ENCODE results near the gene SLBP.
A peak's percentile ranks its signal among the peaks of the same experiment; 100 is the strongest.

The SLBP gene

DNA sequence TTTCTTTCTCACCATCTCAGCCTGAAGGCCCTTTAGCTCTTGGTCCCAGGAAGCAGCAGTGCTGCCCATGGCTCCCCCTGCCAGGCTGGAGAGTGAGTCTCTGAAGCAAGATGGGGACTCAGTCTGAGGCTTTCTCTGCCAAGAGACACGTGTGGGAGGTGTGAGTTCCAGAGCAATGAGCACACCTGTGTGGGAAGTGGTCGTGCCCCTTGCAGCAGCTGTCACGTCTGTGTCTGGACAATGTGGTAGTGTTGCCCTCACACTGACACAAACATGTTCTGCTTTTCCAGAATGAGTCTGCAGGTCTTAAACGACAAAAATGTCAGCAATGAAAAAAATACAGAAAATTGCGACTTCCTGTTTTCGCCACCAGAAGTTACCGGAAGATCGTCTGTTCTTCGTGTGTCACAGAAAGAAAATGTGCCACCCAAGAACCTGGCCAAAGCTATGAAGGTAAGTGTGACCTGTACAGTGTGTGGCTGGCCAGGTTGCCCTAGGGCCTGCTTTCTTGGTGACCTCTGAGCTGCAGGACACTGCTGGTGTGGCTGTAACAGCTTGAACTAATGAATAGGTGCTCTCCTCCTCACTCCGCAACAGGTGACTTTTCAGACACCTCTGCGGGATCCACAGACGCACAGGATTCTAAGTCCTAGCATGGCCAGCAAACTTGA is 11.1 kb upstream of the SLBP start:
- Histone ChIP-seq H3K4me1 (ENCODE audit: low read length) (peaks cover 23% of the 10 kb centered on the region), H4K20me1 (ENCODE audit: insufficient read depth, low read length) (peaks cover 15% of the 10 kb centered on the region; the same call in 1 of the 2 replicates), H3K4me3 (ENCODE audit: low read length) (peak overlapping the region; percentile 97), H3K9me3 (ENCODE audit: insufficient read depth, low read length) (no peaks in the 10 kb centered on the region), H3K27me3 (ENCODE audit: low read depth, low read length) (no peaks in the 10 kb centered on the region), H2AFZ (ENCODE audit: low read depth, low read length) (no peak overlapping the region), H3K4me2 (ENCODE audit: low read length) (peak overlapping the region; percentile 99), H3K27ac (ENCODE audit: low read length) (peak overlapping the region; percentile 53), H3K79me2 (ENCODE audit: low read length) (peaks cover 84% of the 10 kb centered on the region), H3K36me3 (replicated peaks; ENCODE audit: low read depth, low read length) (peaks cover 41% of the 10 kb centered on the region), H3K9ac (ENCODE audit: low read length) (peak overlapping the region; percentile 95)
- TF ChIP-seq CTCF (IDR thresholded peaks at IDR 0.05; ENCODE audit: low read depth, low read length) (no peak), EZH2phosphoT487 (IDR thresholded peaks at IDR 0.05; ENCODE audit: low read depth) (no peak)

DNA sequence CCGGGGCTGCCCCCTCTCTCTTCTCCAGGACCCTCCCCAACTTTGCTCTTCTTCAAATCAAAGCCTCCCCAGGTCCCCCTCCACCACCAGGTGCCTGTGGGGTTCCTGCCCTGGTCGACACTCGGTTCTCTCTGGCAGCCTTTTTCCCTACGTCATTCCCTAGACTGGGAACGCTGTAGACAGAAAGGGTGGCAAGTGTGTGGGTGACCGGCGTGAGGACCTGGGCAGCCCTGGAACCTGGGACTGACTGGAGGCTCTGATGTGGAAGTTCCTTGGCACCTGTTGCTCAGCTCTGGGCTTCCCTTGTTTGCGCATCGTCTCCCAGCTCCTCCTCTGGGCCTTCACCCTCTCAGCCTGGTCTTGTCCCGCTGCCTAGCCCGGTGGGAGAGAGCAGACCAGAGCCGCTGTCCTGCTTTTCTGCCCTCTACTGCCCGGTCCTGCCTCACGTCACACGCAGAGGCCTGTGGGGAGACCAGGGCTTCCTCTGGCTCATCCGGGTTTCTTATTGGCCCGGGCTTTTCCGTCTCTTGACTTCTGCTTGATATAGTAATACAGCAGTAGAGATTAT is 10.5 kb upstream of the SLBP start:
- no peak for TF ChIP-seq CTCF (IDR thresholded peaks at IDR 0.05; ENCODE audit: low read depth, low read length)
- no peak for TF ChIP-seq EZH2phosphoT487 (IDR thresholded peaks at IDR 0.05; ENCODE audit: low read depth)
- Histone ChIP-seq H3K9me3 (ENCODE audit: insufficient read depth, low read length) (no peaks in the 10 kb centered on the region), H3K27ac (ENCODE audit: low read length) (peak overlapping the region; percentile 53), H3K27me3 (ENCODE audit: low read depth, low read length) (no peaks in the 10 kb centered on the region), H4K20me1 (ENCODE audit: insufficient read depth, low read length) (peaks cover 15% of the 10 kb centered on the region; the same call in 1 of the 2 replicates), H3K36me3 (replicated peaks; ENCODE audit: low read depth, low read length) (peaks cover 38% of the 10 kb centered on the region), H3K4me3 (ENCODE audit: low read length) (peak overlapping the region; percentile 97), H2AFZ (ENCODE audit: low read depth, low read length) (no peak overlapping the region), H3K4me1 (ENCODE audit: low read length) (peaks cover 27% of the 10 kb centered on the region), H3K79me2 (ENCODE audit: low read length) (peaks cover 84% of the 10 kb centered on the region), H3K4me2 (ENCODE audit: low read length) (peak overlapping the region; percentile 99), H3K9ac (ENCODE audit: low read length) (peak overlapping the region; percentile 95)

DNA sequence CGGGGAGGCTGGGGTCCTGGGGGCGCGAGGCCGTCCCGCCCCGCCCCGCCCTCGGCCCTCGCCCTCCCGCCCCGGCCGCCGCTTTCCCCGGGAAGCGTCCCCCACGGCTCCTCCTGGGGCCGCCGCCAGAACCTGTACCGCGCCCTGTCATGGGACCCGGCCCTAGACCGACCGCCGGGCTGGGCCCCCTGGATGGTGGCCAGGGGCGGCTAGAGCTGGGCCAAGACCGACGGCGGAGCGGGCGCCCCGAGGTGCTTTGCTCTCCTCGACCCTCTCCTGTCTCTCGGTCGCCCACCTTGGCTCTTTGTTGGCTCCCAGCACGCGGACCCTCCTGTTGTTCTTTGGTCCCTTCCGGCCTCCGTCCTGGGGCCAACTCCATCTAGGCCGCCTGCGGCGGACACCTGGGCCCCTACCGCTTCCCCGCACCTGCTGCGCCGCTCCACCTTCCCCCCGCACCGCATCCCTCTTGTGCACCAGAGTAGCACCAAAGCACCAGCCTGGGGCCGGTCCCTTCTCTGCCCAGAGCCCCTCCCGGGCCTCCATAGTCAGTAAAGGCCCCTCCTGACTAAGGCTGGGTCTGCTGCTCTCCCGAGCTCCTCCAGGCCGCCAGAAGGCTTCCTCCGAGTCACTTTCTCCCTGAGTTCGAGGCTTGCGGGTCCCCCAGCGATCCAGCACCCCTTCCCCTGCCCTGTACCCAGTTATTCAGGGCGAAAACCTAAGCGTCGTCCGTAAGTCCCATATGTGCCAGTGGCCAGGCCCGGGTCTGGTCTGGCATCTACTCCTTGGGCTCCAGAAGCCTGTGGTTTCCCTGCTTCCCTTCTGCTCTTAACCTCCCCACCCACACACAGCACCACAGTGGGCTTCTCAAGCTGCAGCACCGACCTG is 9.8 kb upstream of the SLBP start:
- H3K27ac ChIP-seq (ENCODE audit: low read length) = peak overlapping the region; percentile 53

More for the DNA sequence above, 9.8 kb upstream of the SLBP start:
- peaks cover 27% of the 10 kb centered on the region for H3K4me1 ChIP-seq (ENCODE audit: low read length)
- H3K79me2 ChIP-seq (ENCODE audit: low read length) = peaks cover 84% of the 10 kb centered on the region
- H3K9ac ChIP-seq (ENCODE audit: low read length) = peak overlapping the region; percentile 95
- H2AFZ ChIP-seq (ENCODE audit: low read depth, low read length) = no peak overlapping the region
- H3K27me3 ChIP-seq (ENCODE audit: low read depth, low read length) = no peaks in the 10 kb centered on the region
- peaks cover 30% of the 10 kb centered on the region for H3K36me3 ChIP-seq (replicated peaks; ENCODE audit: low read depth, low read length)
- H3K4me3 ChIP-seq (ENCODE audit: low read length) = peak overlapping the region; percentile 97
- H4K20me1 ChIP-seq (ENCODE audit: insufficient read depth, low read length) = peaks cover 13% of the 10 kb centered on the region; the same call in 1 of the 2 replicates
- H3K4me2 ChIP-seq (ENCODE audit: low read length) = peak overlapping the region; percentile 99
- no peaks in the 10 kb centered on the region for H3K9me3 ChIP-seq (ENCODE audit: insufficient read depth, low read length)
- TF ChIP-seq EZH2phosphoT487 (IDR thresholded peaks at IDR 0.05; ENCODE audit: low read depth) (no peak), CTCF (IDR thresholded peaks at IDR 0.05; ENCODE audit: low read depth, low read length) (no peak)

All from OCI-LY3 (cell line).